ENCODE results near the gene PRR36.

DNA sequence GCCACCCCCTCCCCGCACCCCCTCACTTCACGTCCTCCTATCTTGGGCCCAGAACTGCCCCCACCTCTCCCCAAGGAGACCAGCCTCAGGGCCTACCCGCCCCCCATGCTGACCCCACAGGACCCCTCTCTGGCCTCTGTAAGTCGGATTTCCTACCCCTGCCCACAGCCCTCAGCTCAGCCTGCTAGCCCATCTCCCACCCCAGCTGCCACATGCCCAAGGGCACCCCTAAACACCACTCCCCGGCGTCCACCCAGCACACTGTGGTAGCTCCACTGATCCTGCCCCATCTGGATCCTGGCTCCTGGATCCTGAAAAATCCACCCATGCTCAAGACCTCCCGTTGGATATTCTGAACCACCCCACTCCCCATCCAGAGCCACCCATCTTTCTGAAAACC, 43.4 kb downstream of the PRR36 start:
- TF ChIP-seq, protein P1, sequence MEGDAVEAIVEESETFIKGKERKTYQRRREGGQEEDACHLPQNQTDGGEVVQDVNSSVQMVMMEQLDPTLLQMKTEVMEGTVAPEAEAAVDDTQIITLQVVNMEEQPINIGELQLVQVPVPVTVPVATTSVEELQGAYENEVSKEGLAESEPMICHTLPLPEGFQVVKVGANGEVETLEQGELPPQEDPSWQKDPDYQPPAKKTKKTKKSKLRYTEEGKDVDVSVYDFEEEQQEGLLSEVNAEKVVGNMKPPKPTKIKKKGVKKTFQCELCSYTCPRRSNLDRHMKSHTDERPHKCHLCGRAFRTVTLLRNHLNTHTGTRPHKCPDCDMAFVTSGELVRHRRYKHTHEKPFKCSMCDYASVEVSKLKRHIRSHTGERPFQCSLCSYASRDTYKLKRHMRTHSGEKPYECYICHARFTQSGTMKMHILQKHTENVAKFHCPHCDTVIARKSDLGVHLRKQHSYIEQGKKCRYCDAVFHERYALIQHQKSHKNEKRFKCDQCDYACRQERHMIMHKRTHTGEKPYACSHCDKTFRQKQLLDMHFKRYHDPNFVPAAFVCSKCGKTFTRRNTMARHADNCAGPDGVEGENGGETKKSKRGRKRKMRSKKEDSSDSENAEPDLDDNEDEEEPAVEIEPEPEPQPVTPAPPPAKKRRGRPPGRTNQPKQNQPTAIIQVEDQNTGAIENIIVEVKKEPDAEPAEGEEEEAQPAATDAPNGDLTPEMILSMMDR (IDR thresholded peaks at IDR 0.05) = no peak
- no peak for TF ChIP-seq POLR2A (IDR thresholded peaks at IDR 0.05)
